Gastrocnemius medialis (tissue), 4 donors: ENCODE results near the gene ADAMTS20.

ENCODE experiments used
- POLR2A ChIP-seq, 2 donors: fragments of 450-650 bp; IDR thresholded peaks; one replicate each; pipeline ENCODE4 v1.6.1; 2017; ENCODE audit warnings: antibody characterized with exemption in 2 of 2, mild to moderate bottlenecking in 2 of 2, moderate library complexity in 2 of 2
- TF ChIP-seq, protein P1 (sequence below), 5 experiments: fragments of 450-650 bp in 3 of 5; fragments of 200-600 bp in 2 of 5; sonication (generic) in 2 of 5; IDR thresholded peaks in 4 of 5; conservative IDR thresholded peaks in 1 of 5; 1 replicate in 4 of 5; 2 replicates in 1 of 5; pipeline ENCODE4 v1.5.1; 2016 to 2019; ENCODE audit warnings: antibody characterized with exemption in 5 of 5, mild to moderate bottlenecking in 3 of 5, moderate library complexity in 3 of 5

GRCh38 chr12:43579206-43579605 is 27.2 kb upstream of the ADAMTS20 start:
- TF ChIP-seq, protein P1, sequence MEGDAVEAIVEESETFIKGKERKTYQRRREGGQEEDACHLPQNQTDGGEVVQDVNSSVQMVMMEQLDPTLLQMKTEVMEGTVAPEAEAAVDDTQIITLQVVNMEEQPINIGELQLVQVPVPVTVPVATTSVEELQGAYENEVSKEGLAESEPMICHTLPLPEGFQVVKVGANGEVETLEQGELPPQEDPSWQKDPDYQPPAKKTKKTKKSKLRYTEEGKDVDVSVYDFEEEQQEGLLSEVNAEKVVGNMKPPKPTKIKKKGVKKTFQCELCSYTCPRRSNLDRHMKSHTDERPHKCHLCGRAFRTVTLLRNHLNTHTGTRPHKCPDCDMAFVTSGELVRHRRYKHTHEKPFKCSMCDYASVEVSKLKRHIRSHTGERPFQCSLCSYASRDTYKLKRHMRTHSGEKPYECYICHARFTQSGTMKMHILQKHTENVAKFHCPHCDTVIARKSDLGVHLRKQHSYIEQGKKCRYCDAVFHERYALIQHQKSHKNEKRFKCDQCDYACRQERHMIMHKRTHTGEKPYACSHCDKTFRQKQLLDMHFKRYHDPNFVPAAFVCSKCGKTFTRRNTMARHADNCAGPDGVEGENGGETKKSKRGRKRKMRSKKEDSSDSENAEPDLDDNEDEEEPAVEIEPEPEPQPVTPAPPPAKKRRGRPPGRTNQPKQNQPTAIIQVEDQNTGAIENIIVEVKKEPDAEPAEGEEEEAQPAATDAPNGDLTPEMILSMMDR (IDR thresholded peaks at IDR 0.05 in 4 of 5, conservative IDR thresholded peaks at IDR 0.05 in 1 of 5) = no peak
- TF ChIP-seq POLR2A (IDR thresholded peaks at IDR 0.05) = no peak
